ENCODE results near the gene NMRK1. TPM values are rescaled to one million over a fixed set of nuclear protein-coding genes. Genes with fewer than 3 reads are reported as not detected.

NMRK1 gene
- total RNA-seq, 2 donors from 2014 or later = 16.2 to 34.1 TPM

- no peaks in the 10 kb centered on the region for H3K36me3 ChIP-seq
- H3K9me3 ChIP-seq = no peaks in the 10 kb centered on the region
- intact Hi-C loops (cut with DNase I) = no loop called here
- H3K27me3 ChIP-seq (replicated peaks; ENCODE audit: insufficient read depth) = no peaks in the 10 kb centered on the region
- no peak overlapping the region for H3K4me3 ChIP-seq
- 39% methylated on average over 1 of the region's 1 CpG for WGBS
- H3K27ac ChIP-seq = peak overlapping the region in 1 of 2 donors; percentile 99
- TF ChIP-seq POLR2A (IDR thresholded peaks at IDR 0.05) (no peak), CTCF (IDR thresholded peaks at IDR 0.05) (no peak), POLR2AphosphoS5 (IDR thresholded peaks at IDR 0.05) (peak; percentile 40)
- peak; percentile 50 for DNase-seq (ENCODE audit: low spot score)
- no peaks in the 10 kb centered on the region for H3K4me1 ChIP-seq (replicated peaks)
Measured at GRCh38 chr9:75085640-75086039, 2.3 kb downstream of the NMRK1 start.

GRCh38 chr9:75084081-75084672 is 3.8 kb downstream of the NMRK1 start:
- TF ChIP-seq POLR2A (IDR thresholded peaks at IDR 0.05) (no peak), CTCF (IDR thresholded peaks at IDR 0.05) (no peak), POLR2AphosphoS5 (IDR thresholded peaks at IDR 0.05) (no peak)
- no peaks in the 10 kb centered on the region for H3K27me3 ChIP-seq (replicated peaks; ENCODE audit: insufficient read depth)
- no peaks in the 10 kb centered on the region for H3K36me3 ChIP-seq
- H3K4me1 ChIP-seq (replicated peaks) = no peaks in the 10 kb centered on the region
- intact Hi-C loops (cut with DNase I) = no loop called here
- 54% methylated on average over 5 of the region's 5 CpGs for WGBS
- H3K4me3 ChIP-seq = no peak overlapping the region
- peak overlapping the region; percentile 36 to 76 for H3K27ac ChIP-seq
- no peak for DNase-seq (ENCODE audit: low spot score)
- H3K9me3 ChIP-seq = no peaks in the 10 kb centered on the region

DNA sequence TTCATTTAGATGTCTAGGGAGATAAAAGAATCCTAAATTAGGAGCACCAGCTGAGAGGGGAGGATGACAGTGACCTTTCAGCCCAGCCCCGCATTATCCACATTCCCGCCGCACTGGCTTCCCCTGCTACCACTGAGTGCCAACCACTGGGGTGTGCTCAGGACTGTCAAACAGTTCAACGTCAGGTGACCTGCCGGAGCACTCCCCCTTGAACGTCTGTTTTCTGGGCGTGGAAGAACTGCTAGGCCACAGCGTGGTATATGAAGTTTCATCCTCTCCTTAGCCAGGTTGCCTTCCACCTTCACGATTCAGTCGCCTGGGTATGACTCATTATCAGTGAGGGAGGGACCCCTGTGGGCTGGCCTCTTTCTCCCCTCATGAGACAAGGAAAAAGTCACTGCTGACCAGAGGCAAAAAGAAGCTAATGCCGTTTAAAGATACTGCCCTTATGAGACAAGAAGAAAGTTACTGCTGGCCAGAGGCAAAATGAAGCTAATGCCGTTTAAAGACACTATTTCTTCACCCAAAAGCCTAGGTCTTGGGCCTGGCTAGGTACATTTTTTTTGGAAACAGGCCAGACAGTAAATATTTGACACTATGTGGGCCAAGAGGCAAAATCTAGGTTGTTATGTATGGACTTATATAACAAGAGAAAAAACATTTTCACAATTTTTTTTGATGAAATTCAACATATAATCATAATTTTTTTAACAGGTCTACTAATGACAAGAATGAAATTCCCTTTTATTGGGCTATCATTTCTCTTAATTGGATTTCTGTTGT is 4.6 kb downstream of the NMRK1 start:
- Histone ChIP-seq H3K27me3 (replicated peaks; ENCODE audit: insufficient read depth) (no peaks in the 10 kb centered on the region), H3K27ac (peak overlapping the region; percentile 36 to 76), H3K4me3 (no peak overlapping the region), H3K4me1 (replicated peaks) (no peaks in the 10 kb centered on the region), H3K9me3 (no peaks in the 10 kb centered on the region), H3K36me3 (no peaks in the 10 kb centered on the region)
- intact Hi-C loops (cut with DNase I) = no loop called here
- WGBS = 36% methylated on average over 12 of the region's 12 CpGs
- peak; percentile 61 for DNase-seq (ENCODE audit: low spot score)
- TF ChIP-seq CTCF (IDR thresholded peaks at IDR 0.05) = peak in 2 of 4 experiments; percentile 38
- TF ChIP-seq POLR2A (IDR thresholded peaks at IDR 0.05) = peak; percentile 44
- TF ChIP-seq POLR2AphosphoS5 (IDR thresholded peaks at IDR 0.05) = peak; percentile 53

- no peak overlapping the region for H3K4me3 ChIP-seq
- no peak for TF ChIP-seq POLR2A (IDR thresholded peaks at IDR 0.05)
- TF ChIP-seq POLR2AphosphoS5 (IDR thresholded peaks at IDR 0.05) = no peak
- no peak for TF ChIP-seq CTCF (IDR thresholded peaks at IDR 0.05)
- intact Hi-C loops (cut with DNase I) = no loop called here
- no peak for DNase-seq (ENCODE audit: low spot score)
- no peaks in the 10 kb centered on the region for H3K4me1 ChIP-seq (replicated peaks)
- no peaks in the 10 kb centered on the region for H3K9me3 ChIP-seq
- H3K27me3 ChIP-seq (replicated peaks; ENCODE audit: insufficient read depth) = no peaks in the 10 kb centered on the region
- no peaks in the 10 kb centered on the region for H3K36me3 ChIP-seq
- 4% methylated on average over 2 of the region's 2 CpGs for WGBS
- no peak overlapping the region for H3K27ac ChIP-seq
Measured at GRCh38 chr9:75081632-75082031, 6.3 kb downstream of the NMRK1 start.

GRCh38 chr9:75072895-75073294 is 15.1 kb downstream of the NMRK1 start:
- intact Hi-C loops (cut with DNase I) = no loop called here
- no peak for TF ChIP-seq POLR2AphosphoS5 (IDR thresholded peaks at IDR 0.05)
- no peak for TF ChIP-seq POLR2A (IDR thresholded peaks at IDR 0.05)
- no peak for TF ChIP-seq CTCF (IDR thresholded peaks at IDR 0.05)
- Histone ChIP-seq H3K27me3 (replicated peaks; ENCODE audit: insufficient read depth) (no peaks in the 10 kb centered on the region), H3K4me3 (no peak overlapping the region), H3K36me3 (no peaks in the 10 kb centered on the region), H3K4me1 (replicated peaks) (no peaks in the 10 kb centered on the region), H3K9me3 (no peaks in the 10 kb centered on the region), H3K27ac (no peak overlapping the region)
- DNase-seq (ENCODE audit: low spot score) = no peak
- WGBS = 99% methylated on average over 4 of the region's 4 CpGs

Measured in prostate gland (tissue), 2 donors.